Activated naive CD4-positive, alpha-beta T cell treated with anti-CD3 and anti-CD28 coated beads for 36 hours (primary cell): ENCODE data around the gene SMIM23. TPM values are rescaled to one million over a fixed set of nuclear protein-coding genes. Genes with fewer than 3 reads are reported as not detected.

ENCODE experiments used
- CTCF ChIA-PET: fragments of 350-600 bp; sonication (Branson Sonifier 250); formaldehyde crosslinking; loops from one replicate; lab custom pipeline; 2021; ENCODE audit warnings: antibody characterized with exemption; lab: Charles Lee
- DNase-seq: peaks from one replicate; pipeline ENCODE4 v3.0.0-alpha.2; 2020
- H3K27ac Mint-ChIP-seq: one replicate; pipeline ENCODE4 v1.8.0; 2021; ENCODE audit warnings: mild to moderate bottlenecking, mixed read lengths
- H3K27me3 Mint-ChIP-seq: one replicate; pipeline ENCODE4 v1.8.0; 2021; ENCODE audit warnings: low read depth, mixed read lengths
- H3K36me3 Mint-ChIP-seq: one replicate; pipeline ENCODE4 v1.8.0; 2021; ENCODE audit warnings: low read depth, mixed read lengths
- H3K4me1 Mint-ChIP-seq: one replicate; pipeline ENCODE4 v1.8.0; 2021; ENCODE audit warnings: low read depth, mixed read lengths
- H3K4me3 Mint-ChIP-seq: one replicate; pipeline ENCODE4 v1.8.0; 2021; ENCODE audit warnings: mild to moderate bottlenecking, moderate library complexity, mixed read lengths
- H3K9me3 Mint-ChIP-seq: one replicate; pipeline ENCODE4 v1.8.0; 2021; ENCODE audit warnings: mixed read lengths
- intact Hi-C: fragments of 100-400 bp; cut with micrococcal nuclease; formaldehyde crosslinking; loops from one replicate; pipeline ENCODE4 v1.15.1; 2023
- total RNA-seq, 2 experiments: library from RNA; stranded (reverse); gene quantifications; one replicate each; pipeline ENCODE4 v1.2.3, GENCODE V29; 2021

The SMIM23 gene
- total RNA-seq, 2 experiments from 2014 or later = not detected

DNA sequence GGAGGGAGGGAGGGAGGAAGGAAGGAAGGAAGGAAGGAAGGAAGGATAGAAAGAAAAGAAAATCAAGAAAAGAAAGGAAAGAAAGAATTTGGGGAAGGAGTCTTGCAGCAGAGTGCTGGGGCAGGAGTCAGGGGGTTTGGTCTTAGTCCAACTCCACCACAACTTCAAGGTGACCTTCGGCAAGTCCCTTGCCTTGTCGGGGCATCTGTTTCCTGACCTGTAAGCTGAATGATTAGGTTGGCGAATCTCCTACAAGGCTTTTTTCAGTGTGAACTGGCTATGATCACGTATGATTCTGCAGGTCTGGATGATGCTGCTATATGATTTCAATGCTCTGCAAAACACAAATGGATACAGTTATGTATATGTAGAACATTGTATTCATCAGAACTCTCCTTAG lies 20.1 kb downstream of the SMIM23 start:
- Mint-ChIP-seq H3K27ac (no peak overlapping the region), H3K36me3 (no peaks in the 10 kb centered on the region), H3K4me3 (no peak overlapping the region), H3K4me1 (peaks cover 6% of the 10 kb centered on the region), H3K9me3 (peaks cover 9% of the 10 kb centered on the region), H3K27me3 (peaks cover 40% of the 10 kb centered on the region)
- CTCF ChIA-PET = no interaction called here
- intact Hi-C loops = no loop called here
- DNase-seq = no peak

DNA sequence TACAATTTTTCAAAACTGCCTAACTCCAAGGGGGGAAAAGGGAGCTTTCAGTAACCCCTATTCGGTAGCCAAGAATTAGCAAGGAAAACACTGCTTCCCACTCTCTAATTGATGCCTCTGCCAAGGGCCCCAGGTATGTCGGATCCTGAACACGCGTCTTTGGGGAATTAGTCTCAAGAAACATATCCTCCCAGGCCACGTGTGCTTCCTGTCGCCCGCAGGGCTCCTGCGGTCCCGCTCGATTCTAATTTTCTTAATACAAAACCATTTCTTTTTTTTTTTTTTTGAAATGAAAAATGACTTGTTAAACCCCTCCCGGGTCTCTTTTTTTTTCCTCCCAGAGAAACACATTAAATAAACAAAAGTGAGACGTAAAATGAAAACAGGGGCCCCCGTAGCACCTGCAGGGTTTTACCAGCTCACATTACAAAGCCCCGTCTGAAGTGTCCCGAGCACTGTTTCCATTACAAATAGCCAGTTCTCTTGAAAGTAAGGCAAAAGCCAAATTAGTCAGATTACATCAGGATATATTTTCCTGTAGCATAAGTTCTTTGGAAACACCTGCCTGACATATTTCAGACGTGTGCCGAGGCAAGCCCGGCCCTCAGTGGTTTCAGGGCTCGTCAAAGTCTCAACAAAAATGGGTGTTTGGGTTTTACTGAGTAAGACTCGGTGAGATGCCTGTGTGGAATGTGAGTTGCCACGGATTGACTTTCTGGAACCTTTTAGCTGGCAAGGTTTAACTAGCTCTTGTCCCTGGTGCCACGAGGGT lies 21.5 kb downstream of the SMIM23 start:
- H3K4me1 Mint-ChIP-seq = peaks cover 4% of the 10 kb centered on the region
- no peak overlapping the region for H3K4me3 Mint-ChIP-seq
- peaks cover 40% of the 10 kb centered on the region for H3K27me3 Mint-ChIP-seq
- intact Hi-C loops = no loop called here
- no peaks in the 10 kb centered on the region for H3K36me3 Mint-ChIP-seq
- H3K9me3 Mint-ChIP-seq = peaks cover 13% of the 10 kb centered on the region
- no peak overlapping the region for H3K27ac Mint-ChIP-seq
- DNase-seq = no peak
- CTCF ChIA-PET = no interaction called here

DNA sequence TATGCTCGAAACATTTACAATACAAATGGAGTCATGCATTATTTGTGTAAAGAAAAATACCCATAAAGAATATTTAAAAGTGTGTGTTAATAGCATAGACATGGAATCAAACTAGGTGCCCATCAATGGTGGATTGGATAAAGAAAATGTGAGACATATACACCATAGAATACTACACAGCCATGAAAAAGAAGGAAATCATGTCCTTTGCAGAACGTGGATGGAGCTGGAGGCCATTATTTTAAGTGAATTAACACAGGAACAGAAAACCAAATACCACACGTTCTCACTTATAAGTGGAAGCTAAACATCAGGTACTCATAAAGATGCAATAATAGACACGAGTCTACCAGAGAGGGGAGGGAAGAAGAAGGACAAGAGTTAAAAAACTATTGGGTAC lies 22.8 kb downstream of the SMIM23 start:
- H3K27me3 Mint-ChIP-seq = peaks cover 43% of the 10 kb centered on the region
- no peak for DNase-seq
- intact Hi-C loops = no loop called here
- H3K36me3 Mint-ChIP-seq = no peaks in the 10 kb centered on the region
- CTCF ChIA-PET = no interaction called here
- H3K4me3 Mint-ChIP-seq = no peak overlapping the region
- no peak overlapping the region for H3K27ac Mint-ChIP-seq
- H3K4me1 Mint-ChIP-seq = peaks cover 4% of the 10 kb centered on the region
- peaks cover 13% of the 10 kb centered on the region for H3K9me3 Mint-ChIP-seq

DNA sequence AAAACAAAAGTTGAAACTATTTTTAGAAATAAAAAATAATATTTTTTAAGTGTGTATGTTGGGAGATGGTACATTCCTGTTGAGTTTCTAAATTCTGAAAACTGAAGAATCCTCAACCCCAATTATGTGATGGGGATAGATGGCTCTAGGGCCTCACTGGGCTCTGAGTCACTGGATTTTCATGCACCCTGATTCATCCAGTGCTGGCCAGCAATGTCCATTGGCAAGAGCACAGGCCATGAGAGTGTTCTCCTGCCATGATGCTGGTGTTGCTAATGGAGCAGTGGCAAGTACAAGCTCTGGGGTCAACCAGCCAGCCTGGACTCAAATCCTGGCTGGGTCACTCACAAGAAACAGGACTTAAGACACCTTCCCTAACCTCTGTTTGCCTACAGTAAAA lies 23.3 kb downstream of the SMIM23 start:
- H3K4me3 Mint-ChIP-seq = no peak overlapping the region
- no peak for DNase-seq
- no peak overlapping the region for H3K27ac Mint-ChIP-seq
- peaks cover 43% of the 10 kb centered on the region for H3K27me3 Mint-ChIP-seq
- CTCF ChIA-PET = interaction anchor here (0.5 kb wide), 1 partner anchor 35 kb away, joined by 5 read pairs; no protein-coding TSS in a partner anchor
- no peaks in the 10 kb centered on the region for H3K36me3 Mint-ChIP-seq
- peaks cover 4% of the 10 kb centered on the region for H3K4me1 Mint-ChIP-seq
- intact Hi-C loops = no loop called here
- H3K9me3 Mint-ChIP-seq = peaks cover 13% of the 10 kb centered on the region

DNA sequence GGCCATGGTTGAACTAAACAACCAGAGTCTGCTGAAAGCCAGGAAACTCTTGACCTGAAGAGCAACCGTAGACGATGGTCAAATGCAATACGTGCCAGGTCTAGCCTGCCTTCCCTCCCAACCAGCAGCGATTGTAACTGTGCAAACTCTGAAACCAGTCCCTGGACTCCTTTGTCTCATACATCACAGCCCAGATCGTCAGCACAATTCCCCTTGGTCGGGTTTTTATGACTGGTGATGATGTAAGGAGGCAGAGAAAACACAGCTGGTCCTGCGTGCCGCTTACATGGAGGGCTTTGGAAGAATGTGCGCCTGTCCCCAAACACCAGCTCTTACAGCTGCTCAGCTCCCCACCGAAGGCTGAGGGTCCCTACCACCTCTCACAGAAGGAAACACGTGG lies 24.6 kb downstream of the SMIM23 start:
- H3K4me1 Mint-ChIP-seq = peaks cover 4% of the 10 kb centered on the region
- CTCF ChIA-PET = no interaction called here
- peaks cover 35% of the 10 kb centered on the region for H3K27me3 Mint-ChIP-seq
- no peaks in the 10 kb centered on the region for H3K36me3 Mint-ChIP-seq
- H3K9me3 Mint-ChIP-seq = peaks cover 13% of the 10 kb centered on the region
- intact Hi-C loops = no loop called here
- H3K27ac Mint-ChIP-seq = no peak overlapping the region
- no peak for DNase-seq
- no peak overlapping the region for H3K4me3 Mint-ChIP-seq

DNA sequence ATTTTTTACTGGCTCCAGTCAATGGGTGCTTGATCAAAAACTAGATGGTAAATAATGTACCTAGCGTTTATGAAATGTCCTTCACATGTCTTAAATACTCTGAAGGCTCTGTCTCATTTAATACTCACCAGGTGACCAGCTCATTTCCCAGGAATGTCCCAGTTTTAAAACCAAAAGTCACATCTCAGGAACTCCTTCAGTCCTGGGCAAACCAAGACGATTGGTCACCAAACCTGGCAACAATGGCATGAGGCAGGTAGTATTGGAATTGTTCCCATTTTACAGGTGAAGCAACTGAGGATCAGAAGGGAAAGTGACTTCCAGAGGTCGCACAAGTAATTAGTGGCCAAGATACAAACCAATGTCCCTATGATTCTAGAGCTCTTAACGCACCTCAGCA lies 27.7 kb downstream of the SMIM23 start:
- H3K9me3 Mint-ChIP-seq = peaks cover 9% of the 10 kb centered on the region
- DNase-seq = no peak
- intact Hi-C loops = no loop called here
- CTCF ChIA-PET = interaction anchor here (0.6 kb wide), 1 partner anchor 387 kb away, joined by 4 read pairs; no protein-coding TSS in a partner anchor
- H3K36me3 Mint-ChIP-seq = no peaks in the 10 kb centered on the region
- no peak overlapping the region for H3K4me3 Mint-ChIP-seq
- H3K27ac Mint-ChIP-seq = no peak overlapping the region
- H3K27me3 Mint-ChIP-seq = peaks cover 7% of the 10 kb centered on the region
- H3K4me1 Mint-ChIP-seq = no peaks in the 10 kb centered on the region

DNA sequence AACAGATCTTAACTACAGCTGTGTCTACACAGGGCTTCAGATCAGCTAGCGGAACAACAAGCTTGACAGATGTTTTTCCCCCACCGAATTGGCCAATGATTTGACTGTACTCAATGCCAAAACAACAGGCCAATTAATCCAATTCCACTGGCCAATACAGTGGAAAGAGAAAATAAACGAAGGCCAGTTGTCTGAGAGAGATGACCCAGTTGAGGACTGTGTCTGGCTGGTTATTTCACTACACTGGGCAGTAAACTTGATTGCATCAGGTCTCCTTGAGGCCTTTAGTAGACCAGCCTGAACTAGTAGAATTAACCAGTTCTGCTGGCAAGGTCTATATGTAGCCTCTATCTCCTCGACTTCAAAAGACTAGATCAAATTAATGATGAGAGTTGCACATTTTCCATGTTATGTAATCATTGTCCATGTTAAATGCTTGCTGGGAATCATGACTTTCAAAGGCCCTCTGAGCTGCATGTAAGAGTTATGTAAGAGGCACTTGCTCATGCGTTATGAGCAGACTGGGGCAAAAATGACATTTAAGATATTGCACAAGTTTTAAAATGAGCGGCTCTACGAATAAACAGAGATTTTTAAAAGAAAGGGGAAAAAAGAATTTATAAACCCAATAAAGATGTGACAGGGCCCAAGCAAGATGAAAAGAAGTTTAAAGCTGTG lies 28.3 kb downstream of the SMIM23 start:
- Mint-ChIP-seq H3K4me3 (no peak overlapping the region), H3K36me3 (no peaks in the 10 kb centered on the region), H3K4me1 (no peaks in the 10 kb centered on the region), H3K27me3 (peaks cover 2% of the 10 kb centered on the region), H3K9me3 (peaks cover 6% of the 10 kb centered on the region), H3K27ac (no peak overlapping the region)
- CTCF ChIA-PET = interaction anchor here (0.6 to 1.4 kb wide), 2 partner anchors 93 to 386 kb away, joined by 4 read pairs; no protein-coding TSS in a partner anchor
- intact Hi-C loops = no loop called here
- DNase-seq = no peak

DNA sequence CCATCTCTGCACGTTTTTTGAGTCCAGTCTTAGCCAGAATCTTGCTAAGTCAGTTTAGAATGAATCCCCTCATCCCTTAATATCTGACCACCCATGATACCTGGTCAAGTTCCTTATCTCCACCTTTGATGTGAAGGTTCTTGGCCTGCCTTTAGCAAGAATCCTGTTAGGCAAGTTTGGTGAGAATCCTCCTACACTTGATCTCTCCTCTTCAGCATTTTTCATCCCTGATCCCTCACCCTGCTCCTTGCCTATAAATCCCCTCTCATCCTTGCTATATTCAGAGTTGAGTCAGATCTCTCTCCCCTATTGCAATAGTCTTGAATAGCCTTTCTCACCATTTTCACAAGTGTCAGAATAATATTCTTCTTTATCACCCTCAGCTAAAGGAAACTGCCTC lies 31.0 kb downstream of the SMIM23 start:
- DNase-seq = no peak
- Mint-ChIP-seq H3K4me1 (no peaks in the 10 kb centered on the region), H3K9me3 (no peaks in the 10 kb centered on the region), H3K27ac (no peak overlapping the region), H3K27me3 (peaks cover 2% of the 10 kb centered on the region), H3K4me3 (no peak overlapping the region), H3K36me3 (no peaks in the 10 kb centered on the region)
- CTCF ChIA-PET = no interaction called here
- intact Hi-C loops = no loop called here

DNA sequence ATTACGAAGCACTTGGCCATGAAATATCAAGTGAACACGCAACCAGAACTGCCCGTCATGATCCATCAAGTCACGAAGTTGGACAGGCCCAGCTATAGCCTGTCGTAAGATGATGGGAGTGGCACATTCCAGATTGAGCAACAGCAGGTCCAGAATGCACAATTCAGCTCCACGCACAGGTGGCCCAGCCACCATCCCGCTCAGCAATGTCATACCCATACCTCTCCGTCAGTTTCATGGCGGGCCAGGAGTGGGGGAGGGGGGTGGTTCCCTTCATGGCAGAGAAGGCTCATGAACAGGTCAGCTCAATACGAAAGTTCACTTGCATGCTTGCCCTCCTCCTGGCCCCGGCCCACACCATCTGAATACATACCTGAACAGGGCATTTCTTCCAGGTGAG lies 34.9 kb downstream of the SMIM23 start:
- Mint-ChIP-seq H3K9me3 (no peaks in the 10 kb centered on the region), H3K36me3 (no peaks in the 10 kb centered on the region), H3K27ac (no peak overlapping the region), H3K27me3 (no peaks in the 10 kb centered on the region), H3K4me1 (no peaks in the 10 kb centered on the region), H3K4me3 (no peak overlapping the region)
- CTCF ChIA-PET = no interaction called here
- intact Hi-C loops = no loop called here
- no peak for DNase-seq

DNA sequence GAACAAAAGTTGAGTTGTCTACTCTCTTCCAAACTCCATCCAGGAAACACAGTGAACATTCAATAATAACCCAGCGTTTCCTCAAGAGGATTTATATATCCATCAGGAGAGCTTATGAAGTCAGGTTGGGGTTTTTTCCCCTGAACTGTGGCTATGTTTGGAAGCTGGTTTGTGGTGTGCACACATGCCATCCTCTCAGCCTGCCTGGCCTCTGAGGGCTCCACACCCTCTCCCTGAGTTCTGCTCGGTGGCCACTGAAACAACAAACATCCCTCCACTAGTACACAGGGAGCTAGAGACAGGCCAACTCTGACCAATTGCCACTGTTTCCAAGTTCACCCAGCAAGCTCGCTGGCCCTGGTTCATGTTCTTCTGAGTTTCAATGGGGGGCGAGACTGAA lies 35.7 kb downstream of the SMIM23 start:
- Mint-ChIP-seq H3K27me3 (no peaks in the 10 kb centered on the region), H3K4me3 (no peak overlapping the region), H3K9me3 (no peaks in the 10 kb centered on the region), H3K27ac (no peak overlapping the region), H3K4me1 (no peaks in the 10 kb centered on the region), H3K36me3 (no peaks in the 10 kb centered on the region)
- no peak for DNase-seq
- intact Hi-C loops = no loop called here
- CTCF ChIA-PET = interaction anchor here (0.7 to 0.8 kb wide), 3 partner anchors 23 to 1112 kb away, joined by 3 to 6 read pairs (median 3); no protein-coding TSS in a partner anchor

DNA sequence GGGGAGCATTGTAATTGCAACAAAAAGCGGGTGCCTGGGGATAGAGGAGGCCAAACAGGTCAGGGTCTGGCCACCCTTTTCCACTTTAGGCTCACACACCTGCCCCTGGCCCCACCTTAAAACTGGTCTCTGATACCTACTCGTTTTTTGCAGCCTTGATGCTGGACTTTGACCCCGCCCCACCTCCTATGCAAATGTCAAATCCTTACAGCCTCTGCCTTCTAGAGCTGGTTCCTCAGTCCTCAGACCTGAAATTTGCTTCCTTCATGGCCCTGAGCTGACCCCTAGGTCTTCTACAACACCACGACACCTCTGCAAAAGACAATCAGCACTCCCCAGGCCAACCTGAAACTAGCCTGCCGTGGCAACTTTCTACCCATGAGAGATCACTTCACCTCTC lies 37.7 kb downstream of the SMIM23 start:
- no peaks in the 10 kb centered on the region for H3K9me3 Mint-ChIP-seq

DNA sequence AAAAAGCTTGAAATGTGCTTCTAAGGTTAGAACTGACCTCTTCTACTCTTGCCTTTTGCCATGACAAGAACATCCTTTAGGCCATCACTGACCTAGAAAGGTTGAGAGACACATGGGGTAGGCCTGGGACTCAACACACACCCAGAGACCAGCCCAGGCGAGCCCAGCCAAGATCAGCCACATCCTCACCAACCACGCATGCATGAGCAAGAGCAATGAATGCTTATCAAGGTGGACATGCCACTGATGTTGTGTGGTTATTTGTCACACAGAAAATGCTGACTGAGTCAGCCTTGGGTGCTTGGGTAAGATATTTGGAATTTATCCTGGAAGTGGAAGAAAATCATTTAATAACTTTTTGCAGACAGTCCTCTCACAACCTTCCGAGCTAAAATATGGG lies 39.4 kb downstream of the SMIM23 start:
- DNase-seq = no peak
- Mint-ChIP-seq H3K4me3 (no peak overlapping the region), H3K4me1 (no peaks in the 10 kb centered on the region), H3K27ac (no peak overlapping the region), H3K36me3 (no peaks in the 10 kb centered on the region), H3K27me3 (no peaks in the 10 kb centered on the region), H3K9me3 (peaks cover 1% of the 10 kb centered on the region)
- intact Hi-C loops = no loop called here
- CTCF ChIA-PET = no interaction called here

More for the DNA sequence above, 37.7 kb downstream of the SMIM23 start:
- no peaks in the 10 kb centered on the region for H3K4me1 Mint-ChIP-seq
- no peaks in the 10 kb centered on the region for H3K36me3 Mint-ChIP-seq
- H3K27me3 Mint-ChIP-seq = no peaks in the 10 kb centered on the region
- CTCF ChIA-PET = interaction anchor here (0.6 kb wide), 1 partner anchor 123 kb away, joined by 4 read pairs; no protein-coding TSS in a partner anchor
- no peak overlapping the region for H3K27ac Mint-ChIP-seq
- H3K4me3 Mint-ChIP-seq = no peak overlapping the region
- intact Hi-C loops = no loop called here
- no peak for DNase-seq

DNA sequence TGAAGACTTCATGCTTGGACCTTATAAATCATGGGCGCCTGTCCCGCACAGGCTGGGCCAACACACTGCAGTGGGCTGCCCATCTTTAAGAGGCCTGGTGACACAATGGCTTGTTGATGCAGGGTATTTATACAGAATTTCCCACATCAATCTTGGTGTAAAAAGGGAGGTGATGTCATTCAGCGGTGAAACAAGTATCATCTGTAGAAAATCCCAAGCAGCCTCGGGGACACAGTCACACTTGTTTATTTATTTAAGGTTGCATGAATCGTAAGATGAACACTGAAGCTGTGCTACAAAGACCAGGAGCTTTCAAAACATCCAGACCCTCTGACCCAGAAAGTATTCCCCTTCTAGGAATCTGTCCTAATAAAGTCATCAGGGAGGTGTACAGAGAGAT lies 40.5 kb downstream of the SMIM23 start:
- no peaks in the 10 kb centered on the region for H3K36me3 Mint-ChIP-seq
- H3K4me1 Mint-ChIP-seq = no peaks in the 10 kb centered on the region
- no peak for DNase-seq
- CTCF ChIA-PET = no interaction called here
- peaks cover 3% of the 10 kb centered on the region for H3K9me3 Mint-ChIP-seq
- intact Hi-C loops = no loop called here
- no peak overlapping the region for H3K4me3 Mint-ChIP-seq
- H3K27me3 Mint-ChIP-seq = no peaks in the 10 kb centered on the region
- H3K27ac Mint-ChIP-seq = no peak overlapping the region
